C4-2B (cell line): ENCODE measurements around the gene PTGDS.

ENCODE experiments used
- H3K27ac ChIP-seq: fragments of 450-650 bp; 2 replicates; pipeline ENCODE4 v1.5.1; 2017
- ZFX ChIP-seq: fragments of 450-650 bp; IDR thresholded peaks from 2 replicates; pipeline ENCODE4 v1.6.1; 2017
- TF ChIP-seq, protein P1 (sequence below): fragments of 450-650 bp; conservative IDR thresholded peaks from 2 replicates; pipeline ENCODE4 v1.5.1; 2017; ENCODE audit warnings: mild to moderate bottlenecking

PTGDS gene

DNA sequence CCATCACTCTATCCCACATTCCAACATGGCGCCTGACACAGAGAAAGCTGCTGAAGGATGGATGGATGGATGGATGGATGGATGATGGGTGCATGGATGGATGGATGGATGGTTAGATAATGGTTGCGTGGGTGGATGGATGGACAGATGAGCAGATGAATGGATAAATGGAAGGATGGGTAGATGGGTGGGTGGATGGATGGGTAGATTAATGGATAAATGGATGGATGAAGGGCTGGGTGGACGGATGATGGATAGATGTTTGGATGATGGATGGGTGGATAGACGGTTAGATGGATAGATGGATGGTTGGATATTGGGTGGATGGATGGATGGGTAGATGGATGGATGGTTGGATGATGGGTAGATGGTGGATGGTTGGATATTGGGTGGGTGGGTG is 20.7 kb upstream of the PTGDS start:
- H3K27ac ChIP-seq = no peak overlapping the region
- TF ChIP-seq, protein P1, sequence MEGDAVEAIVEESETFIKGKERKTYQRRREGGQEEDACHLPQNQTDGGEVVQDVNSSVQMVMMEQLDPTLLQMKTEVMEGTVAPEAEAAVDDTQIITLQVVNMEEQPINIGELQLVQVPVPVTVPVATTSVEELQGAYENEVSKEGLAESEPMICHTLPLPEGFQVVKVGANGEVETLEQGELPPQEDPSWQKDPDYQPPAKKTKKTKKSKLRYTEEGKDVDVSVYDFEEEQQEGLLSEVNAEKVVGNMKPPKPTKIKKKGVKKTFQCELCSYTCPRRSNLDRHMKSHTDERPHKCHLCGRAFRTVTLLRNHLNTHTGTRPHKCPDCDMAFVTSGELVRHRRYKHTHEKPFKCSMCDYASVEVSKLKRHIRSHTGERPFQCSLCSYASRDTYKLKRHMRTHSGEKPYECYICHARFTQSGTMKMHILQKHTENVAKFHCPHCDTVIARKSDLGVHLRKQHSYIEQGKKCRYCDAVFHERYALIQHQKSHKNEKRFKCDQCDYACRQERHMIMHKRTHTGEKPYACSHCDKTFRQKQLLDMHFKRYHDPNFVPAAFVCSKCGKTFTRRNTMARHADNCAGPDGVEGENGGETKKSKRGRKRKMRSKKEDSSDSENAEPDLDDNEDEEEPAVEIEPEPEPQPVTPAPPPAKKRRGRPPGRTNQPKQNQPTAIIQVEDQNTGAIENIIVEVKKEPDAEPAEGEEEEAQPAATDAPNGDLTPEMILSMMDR = no peak
- TF ChIP-seq ZFX = no peak

DNA sequence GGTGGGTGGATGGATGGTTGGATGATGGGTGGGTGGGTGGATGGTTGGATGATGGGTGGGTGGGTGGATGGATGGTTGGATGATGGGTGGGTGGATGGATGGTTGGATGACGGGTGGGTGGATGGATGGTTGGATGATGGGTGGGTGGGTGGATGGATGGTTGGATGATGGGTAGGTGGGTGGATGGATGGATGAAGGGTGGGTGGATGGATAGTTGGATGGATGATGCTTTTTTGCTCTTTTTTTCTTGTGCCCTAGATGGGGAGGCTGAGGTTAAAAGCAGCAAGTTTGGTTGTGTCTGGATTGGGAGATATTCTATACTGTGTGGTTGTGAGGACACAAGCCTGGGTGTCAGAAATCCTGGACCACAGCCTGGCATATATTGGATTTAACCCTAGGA is 19.8 kb upstream of the PTGDS start:
- no peak overlapping the region for H3K27ac ChIP-seq
- no peak for TF ChIP-seq ZFX
- TF ChIP-seq, protein P1 = no peak

DNA sequence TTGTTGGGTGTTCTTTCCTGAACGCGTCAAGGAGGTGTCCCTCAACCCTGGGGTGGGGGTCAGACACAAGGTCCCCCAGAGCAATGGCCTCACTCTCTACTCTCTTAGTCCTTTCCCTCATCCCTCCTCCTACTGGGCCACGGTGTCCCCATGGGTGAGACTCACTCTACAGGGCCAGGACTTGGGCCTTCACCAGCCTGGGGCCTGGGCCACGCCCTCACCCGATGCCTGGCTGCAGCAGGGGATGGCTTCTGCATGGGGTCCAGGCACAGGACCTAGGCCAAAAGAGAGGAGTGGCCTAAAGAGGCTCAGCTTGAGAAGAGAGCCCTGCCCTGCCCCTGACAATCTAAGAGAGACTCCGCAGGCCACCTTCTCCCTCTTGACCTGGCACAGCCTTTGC is 19.4 kb upstream of the PTGDS start:
- TF ChIP-seq ZFX = no peak
- TF ChIP-seq, protein P1 = no peak
- no peak overlapping the region for H3K27ac ChIP-seq

DNA sequence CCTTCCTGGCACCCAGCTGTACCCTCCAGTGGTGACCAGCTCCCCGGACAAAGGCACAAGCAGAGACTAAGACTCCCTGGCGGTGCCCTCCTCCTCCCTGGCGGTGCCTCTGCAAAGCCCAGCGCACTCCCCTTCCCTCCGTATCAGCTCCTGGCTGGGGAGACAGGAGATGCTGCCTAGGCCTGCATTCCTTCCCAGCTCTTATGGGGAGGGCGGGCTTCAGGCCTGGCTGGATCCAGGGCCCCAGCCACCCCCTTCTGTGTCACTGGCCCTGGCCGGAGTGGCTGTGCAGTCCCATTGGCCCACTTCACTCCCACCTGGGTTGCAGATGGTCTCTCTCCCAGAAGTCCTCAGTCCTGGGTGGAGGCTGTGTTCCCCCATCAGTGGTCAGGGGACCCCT is 18.8 kb upstream of the PTGDS start:
- H3K27ac ChIP-seq = no peak overlapping the region
- TF ChIP-seq, protein P1 = no peak
- no peak for TF ChIP-seq ZFX

DNA sequence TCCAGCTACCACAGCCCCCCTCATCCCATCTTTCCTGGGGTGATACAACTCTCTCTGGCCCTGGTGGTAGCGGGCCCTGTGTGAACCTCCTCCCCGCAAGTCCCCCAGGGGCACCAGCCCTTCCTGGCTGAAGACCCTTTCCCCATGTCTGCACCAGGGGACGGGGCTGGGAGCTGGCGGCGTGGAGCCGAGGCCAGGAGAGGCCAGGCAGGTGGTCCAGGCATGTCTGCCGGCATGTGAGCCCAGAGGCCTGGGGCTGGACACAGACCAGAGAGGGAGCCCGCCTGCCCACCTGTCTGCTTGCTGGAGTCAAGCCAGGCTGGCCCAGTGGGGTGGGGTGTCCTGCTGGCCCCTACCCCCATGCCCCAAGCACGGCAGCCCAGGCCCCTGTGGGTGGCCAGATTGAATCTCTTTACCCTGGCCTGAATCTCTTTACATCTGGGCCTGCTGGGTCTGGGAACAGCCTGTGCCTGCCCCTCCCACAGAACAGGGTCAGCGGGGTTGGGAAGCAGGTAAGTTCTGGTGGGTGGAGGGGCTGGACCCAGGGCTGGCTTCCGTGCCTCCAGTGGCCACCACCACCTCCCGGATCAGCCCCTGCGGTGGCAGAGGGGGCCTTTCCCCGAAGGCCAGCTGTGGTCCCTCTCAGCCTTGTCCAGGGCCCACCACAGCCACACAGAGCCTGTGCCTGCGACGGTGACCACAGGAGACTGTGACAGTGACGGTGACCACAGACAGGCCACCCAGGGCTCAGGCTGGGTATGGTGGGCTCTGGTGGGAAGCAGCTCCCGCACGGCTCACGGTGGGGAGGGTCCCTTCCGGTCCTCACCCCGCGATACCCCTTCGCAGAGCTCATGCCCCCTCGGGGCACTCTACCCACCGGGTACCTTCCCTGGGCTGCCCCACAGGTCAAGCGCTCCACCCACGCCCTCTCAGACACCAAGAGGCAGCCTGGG is 18.1 kb upstream of the PTGDS start:
- TF ChIP-seq, protein P1 = no peak
- no peak for TF ChIP-seq ZFX
- H3K27ac ChIP-seq = no peak overlapping the region

DNA sequence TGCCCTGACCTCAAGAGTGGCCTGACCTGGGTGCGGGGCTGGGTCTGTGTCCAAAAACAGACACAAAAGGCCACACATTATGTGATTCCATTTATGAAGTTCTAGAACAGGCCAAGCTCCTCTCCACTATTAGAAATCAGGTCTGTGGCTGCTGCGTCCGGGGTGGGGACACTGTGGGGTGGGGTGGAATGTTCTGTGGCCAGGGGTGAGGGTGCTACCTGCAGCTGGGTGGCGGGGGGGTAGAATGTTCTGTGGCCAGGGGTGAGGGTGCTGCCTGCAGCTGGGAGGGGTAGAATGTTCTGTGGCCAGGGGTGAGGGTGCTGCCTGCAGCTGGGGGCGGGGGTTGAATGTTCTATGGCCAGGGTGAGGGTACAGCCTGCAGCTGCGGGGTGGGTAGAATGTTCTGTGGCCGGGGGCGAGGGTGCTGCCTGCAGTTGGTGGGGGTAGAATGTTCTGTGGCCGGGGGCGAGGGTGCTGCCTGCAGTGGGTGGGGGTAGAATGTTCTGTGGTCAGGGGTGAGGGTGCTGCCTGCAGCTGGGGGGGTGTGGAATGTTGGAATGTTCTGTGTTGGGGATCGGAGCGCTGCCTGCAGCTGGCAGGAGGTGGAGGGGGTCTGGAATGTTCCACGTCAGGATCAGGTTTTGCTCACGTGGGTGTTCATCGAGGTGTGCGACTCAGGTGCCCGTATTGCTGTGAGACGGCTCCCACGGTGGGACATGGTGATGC is 16.9 kb upstream of the PTGDS start:
- no peak overlapping the region for H3K27ac ChIP-seq
- TF ChIP-seq ZFX = no peak
- TF ChIP-seq, protein P1 = no peak

DNA sequence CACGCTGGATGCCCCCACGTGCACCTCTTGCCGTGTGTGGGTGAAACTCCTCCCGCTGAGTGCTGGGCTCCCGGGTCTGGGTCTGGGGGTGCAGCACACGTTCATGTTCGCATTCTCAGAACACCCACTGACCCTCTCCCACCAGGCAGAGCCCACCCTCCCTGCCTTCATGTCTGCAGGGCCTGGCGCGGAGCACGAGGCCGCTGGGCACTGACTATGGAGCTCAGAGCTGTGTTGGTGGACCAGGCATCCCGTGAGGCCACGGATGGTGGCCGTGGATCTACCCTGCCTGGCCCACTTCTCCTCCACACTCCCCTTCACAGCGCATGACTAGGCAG is 16.4 kb upstream of the PTGDS start:
- H3K27ac ChIP-seq = peak overlapping the region; percentile 20
- TF ChIP-seq, protein P1 = no peak
- TF ChIP-seq ZFX = no peak
